HG03520 (cell line): ENCODE results near the gene SET.

Experiments used
- ATAC-seq: cut with Tn5 transposase; IDR thresholded peaks from one replicate; pipeline ENCODE4 v1.9.1; 2021; ENCODE audit warnings: mild to moderate bottlenecking, moderate library complexity; ENCODE audit not compliant: unreplicated experiment

The SET gene

DNA sequence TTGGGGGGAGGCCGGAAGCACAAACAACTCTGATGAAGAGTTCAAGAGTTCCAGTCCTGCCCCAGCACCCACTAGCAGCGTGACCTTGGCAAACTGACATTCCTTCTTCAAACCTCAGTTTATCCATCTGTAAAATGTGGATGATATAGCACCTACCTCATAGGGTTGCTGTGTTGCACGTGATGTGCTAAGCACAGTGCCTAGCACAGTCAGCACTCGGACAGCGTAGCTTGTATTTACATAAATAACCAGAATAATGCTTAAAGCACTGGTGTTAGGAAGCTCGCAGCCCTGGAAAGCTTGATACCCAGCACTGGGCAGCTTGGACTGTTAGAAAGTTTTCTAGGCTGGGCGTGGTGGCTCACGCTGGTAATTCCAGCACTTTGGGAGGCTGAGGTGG, 18.4 kb downstream of the SET start:
- ATAC-seq, result no peak

DNA sequence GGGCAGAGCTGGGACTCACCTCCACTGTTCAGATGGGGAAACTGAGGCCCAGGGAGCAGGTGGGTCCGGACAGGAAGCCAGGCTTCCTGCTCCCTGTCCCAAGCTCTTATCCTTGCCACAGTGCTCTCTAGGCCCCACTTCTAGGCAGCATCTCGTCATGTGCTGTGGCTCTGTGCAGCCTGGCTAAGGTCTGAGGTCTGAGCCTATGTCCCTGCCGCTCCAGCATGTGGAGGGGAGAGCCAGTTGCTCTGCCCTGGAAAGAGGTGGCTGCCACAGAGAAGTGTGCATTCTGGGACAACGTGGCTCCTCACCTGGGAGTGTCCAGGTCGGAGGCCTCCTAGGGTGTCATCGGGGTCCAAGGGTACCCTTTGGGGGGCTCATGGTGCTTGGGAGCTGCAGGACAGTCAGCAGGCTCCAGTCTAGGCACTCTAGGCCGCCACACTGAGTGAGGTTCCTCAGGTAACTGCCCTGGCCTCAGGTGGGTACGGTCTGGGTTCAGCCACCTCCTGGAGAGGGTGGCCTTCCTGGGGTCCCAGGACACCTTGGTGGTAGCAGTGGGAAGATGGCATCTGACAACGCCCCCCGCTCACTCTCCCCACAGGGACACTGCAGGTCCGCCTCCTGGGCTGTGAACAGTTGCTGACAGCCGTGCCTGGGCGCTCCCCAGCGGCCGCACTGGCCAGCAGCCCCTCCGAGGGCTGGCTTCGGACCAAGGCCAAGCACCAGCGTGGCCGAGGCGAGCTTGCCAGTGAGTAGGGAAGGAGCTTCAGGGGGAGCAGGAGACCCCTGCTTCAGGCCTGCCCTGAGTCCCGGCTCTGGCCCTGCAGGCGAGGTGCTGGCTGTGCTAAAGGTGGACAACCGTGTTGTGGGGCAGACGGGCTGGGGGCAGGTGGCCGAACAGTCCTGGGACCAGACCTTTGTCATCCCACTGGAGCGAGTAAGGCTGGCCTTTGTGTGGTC, 23.7 kb downstream of the SET start:
- no peak for ATAC-seq

DNA sequence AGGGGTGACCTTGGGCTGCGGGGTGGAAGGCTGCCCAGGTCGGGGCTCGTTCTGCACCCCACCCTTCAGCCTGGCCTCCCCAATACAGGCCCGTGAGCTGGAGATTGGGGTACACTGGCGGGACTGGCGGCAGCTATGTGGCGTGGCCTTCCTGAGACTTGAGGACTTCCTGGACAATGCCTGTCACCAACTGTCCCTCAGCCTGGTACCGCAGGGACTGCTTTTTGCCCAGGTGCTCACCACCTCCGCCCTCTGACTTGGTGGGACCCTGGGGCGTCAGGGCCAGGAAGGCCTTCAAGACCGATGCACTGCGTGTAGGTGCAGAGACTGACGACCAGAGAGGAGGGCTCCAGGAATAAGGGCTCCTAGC, 24.4 kb downstream of the SET start:
- no peak for ATAC-seq

DNA sequence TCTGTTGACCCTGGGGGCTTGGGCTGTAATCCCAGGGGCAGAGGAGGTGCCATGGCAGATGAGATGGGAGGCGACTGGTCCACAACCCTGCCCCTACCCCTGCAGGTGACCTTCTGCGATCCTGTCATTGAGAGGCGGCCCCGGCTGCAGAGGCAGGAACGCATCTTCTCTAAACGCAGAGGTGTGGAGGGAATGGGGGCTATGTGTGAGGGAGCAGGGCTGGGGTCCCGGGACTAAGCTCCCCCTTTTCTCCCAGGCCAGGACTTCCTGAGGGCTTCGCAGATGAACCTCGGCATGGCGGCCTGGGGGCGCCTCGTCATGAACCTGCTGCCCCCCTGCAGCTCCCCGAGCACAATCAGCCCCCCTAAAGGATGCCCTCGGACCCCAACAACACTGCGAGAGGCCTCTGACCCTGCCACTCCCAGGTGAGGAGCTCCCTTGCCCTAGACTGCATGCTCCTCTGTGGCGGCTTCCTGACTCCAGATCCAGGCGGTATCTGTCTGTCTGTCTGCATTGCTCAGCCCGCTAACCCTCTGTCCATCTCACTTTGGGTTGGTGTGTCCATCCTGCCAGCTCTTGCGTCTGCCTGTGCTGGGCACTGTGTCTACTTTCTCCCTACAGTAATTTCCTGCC, 25.0 kb downstream of the SET start:
- no peak for ATAC-seq

DNA sequence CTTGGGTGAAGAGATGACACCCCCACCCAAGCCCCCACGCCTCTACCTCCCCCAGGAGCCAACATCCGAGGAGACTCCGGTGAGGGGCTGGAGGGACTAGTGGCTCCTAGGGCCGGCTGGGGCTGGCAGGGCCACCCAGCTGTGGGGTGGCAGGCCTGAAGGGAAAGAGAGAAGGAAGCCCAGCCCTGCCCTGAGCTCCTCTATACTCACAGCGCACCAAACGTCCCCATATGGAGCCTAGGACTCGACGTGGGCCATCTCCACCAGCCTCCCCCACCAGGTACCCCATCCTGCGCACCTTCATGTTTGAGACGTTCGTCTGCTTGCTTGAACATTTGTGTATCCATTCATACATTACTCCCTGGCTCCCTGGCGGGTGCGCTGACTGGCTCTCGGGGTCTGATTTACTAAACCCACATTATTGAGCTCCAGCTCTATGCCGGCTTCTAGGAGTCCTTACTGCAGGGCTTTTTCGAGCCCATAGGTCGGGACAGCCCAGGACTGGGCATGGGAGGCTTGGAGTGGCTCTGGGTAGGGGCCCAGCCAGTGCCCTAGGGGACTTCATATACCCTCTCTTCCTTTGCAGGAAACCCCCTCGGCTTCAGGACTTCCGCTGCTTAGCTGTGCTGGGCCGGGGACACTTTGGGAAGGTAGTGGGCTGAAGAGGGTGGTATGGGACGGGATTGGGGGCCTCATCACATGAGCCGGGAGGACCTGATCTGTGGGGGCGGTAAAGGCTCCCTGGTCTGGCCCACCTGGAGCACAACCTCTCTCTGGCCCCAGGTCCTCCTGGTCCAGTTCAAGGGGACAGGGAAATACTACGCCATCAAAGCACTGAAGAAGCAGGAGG, 25.8 kb downstream of the SET start:
- no peak for ATAC-seq

DNA sequence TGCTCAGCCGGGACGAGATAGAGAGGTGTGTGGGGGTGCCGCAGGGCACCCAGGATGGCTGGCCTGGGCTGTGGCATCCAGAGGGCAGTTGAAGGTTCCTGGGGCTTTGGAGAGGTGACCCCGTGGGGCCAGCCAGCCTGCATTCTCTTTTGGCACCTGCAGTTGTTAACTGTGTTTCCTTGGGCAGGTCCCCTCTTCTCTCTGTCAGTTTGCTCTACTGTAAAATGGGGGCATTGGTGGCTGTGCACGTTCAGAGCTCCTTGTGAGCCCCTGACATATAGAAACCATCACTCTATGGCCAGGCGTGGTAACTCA, 26.4 kb downstream of the SET start:
- no peak for ATAC-seq

DNA sequence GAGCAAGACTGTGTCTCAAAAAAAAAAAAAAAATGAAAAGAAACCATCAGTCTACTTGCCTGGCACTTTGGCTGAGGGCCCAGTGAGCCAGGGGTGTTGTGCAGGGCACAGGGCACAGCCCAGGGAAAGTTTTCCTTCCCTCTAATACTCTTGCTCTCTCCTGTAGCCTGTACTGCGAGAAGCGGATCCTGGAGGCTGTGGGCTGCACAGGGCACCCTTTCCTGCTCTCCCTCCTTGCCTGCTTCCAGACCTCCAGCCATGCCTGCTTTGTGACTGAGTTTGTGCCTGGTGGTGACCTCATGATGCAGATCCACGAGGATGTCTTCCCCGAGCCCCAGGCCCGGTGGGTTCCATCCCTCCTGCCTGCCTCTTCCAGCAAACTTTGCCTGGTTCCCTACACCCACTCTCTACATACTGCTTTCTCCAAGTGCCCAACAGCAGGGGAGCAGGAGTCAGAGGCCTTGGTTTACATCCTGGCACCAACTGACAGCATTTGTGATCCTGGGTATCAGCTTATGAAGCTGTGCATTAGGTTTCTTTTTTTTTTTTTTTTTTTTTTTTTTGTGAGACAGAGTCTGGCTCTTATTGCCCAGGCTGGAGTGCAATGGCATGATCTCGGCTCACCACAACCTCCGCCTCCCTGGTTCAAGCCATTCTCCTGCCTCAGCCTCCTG, 27.7 kb downstream of the SET start:
- ATAC-seq, result no peak

DNA sequence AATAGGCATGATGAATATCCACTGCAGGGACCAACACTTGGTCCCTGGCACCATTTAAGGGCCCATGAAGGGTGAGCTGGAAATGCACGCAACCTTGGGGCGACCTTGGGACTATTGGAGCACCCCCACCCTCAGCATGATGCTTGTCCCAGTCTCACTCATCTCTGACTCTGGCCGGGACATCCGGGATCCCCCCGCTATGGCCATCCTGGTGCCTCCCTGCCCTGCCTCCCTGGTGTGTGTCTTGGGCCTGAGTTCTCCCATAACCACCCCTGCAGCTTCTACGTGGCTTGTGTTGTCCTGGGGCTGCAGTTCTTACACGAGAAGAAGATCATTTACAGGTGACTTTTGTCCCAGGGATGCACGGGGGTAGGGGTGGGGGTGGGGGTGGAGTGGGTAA, 29.0 kb downstream of the SET start:
- ATAC-seq, result no peak

DNA sequence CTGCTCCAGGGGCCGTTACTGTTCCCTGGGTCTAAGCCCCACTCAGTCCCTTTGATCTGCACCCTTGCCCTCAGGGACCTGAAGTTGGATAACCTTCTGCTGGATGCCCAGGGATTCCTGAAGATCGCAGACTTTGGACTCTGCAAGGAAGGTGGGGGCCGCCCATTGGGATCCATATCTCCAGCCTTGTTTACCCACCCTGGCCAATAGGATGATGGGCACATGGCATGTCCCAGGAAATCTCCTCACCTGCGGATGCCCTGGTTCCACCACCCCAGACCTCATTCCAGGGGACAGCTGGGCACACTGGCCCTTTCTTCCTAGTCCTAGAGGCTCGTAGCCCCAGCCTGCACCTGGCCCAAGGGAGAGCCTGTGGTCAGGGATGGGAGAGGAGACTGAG, 29.5 kb downstream of the SET start:
- no peak for ATAC-seq

DNA sequence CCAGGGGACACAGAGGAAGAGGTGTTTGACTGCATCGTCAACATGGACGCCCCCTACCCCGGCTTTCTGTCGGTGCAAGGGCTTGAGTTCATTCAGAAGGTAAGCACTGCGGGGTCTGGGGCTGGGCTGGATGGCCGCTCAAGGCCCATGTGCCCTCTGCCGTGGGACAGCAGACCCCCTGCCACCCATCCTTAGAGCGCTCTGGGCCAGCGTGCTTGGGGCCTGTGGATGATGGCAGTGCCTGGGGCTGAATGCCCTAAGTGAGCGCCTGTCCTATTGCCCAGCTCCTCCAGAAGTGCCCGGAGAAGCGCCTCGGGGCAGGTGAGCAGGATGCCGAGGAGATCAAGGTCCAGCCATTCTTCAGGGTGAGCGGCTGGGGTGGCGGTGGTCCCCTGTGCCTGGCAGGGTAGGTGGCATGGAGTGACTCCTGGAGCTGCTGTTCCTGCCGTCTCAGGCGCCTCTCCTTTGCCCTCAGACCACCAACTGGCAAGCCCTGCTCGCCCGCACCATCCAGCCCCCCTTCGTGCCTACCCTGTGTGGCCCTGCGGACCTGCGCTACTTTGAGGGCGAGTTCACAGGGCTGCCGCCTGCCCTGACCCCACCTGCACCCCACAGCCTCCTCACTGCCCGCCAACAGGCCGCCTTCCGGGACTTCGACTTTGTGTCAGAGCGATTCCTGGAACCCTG, 31.0 kb downstream of the SET start:
- no peak for ATAC-seq

DNA sequence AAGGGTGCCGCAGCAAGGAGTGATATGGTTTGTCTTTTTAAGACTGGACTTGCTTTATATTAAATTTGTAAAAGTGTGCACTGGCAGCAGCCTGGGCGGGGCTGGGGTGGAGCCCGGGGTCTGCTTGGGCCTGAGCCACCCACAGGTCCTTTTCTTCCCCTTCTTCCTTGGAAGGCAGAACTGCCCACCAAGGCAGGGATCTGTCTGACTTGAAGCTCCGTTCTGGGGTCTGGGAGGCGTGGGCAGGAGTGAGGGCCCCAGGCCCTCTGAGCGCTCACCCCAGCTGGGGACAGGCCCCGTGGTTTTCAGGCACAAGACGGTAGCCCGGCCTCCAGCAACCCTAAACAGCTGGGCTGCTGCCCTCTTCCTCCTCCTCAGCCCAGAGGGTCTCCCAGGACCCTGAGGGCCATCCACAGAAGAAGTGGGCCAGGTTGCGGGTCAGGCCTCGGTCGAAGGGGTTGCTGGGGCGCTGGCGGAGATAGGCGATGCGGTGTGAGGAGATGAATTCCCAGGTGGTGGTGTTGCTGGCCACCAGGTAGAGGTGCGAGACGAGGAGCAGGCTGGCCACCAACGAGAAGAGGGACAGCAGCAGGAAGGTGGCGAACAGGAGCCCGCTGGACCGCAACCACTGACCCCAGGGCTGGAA, 31.9 kb downstream of the SET start:
- no peak for ATAC-seq

DNA sequence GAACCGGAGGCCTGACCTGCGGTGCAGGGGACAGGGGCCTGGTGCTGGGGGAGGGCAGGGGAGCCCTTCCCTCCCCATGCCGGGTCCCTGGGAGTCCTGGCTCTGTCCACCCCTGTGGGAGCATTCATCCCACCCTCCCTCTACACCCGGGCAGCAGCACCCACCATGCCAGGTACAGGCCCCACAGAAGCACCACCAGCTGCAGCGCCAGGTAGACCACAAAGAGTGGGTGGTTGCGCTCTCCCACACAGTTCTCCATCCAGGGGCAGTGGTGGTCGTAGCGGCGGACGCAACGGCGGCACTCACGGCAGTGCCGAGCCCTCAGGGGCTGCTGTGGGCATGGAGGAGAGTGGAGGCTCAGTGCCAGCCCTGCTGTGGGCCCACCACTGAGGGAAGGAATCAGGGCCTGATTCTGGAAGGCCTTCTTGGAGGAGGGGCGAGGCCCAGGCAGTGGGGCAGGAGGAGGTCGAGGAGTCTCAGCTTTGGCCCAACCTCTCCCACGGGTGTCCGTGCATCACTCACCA, 32.5 kb downstream of the SET start:
- ATAC-seq, result no peak

DNA sequence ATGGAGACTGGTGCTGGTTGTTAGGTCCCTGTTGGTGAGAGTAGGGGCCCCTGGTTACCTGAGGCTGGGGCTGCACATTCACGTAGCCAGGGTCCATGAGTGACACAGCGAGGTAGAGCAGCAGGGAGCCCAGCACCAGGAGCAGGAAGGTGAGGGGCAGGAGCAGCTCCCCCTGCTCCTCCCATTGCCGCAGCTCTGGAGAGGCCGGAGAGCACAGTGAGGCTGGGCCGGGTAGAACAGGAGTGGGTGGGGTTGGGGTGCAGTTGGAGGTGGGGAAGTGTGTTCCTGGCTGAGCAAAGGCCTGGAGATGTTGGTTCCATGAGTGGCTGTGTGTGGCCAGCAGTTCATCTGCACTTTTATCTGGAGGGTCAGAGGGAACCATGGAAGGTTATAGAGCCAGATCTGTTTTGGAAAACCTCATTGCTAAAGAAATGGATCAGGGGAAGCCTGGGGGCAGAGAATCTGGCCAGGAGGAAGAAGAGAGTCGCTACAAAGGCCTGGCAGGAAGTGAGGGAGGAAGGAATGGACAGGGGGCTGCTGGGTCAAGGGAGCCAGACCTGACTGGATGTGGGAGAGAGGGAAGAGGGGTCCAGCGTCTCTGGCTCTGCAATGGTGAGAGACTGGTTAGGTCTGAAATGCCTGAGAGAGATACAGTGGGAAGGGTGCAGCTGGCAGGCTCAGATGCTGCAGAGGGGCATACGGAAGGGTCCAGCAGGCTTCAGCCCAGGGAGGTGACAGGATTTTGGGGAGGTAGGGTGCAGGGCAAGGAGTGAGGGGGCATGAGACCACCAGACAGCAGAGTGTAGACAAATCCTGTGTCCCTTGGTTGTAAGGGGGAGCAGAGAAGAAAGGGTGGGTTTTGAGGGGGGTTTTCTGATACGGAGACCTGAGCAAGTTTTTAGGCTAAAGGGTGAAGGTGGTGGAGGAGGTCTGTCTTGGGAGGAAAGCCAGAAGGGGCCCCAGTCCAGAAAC, 33.6 kb downstream of the SET start:
- no peak for ATAC-seq

DNA sequence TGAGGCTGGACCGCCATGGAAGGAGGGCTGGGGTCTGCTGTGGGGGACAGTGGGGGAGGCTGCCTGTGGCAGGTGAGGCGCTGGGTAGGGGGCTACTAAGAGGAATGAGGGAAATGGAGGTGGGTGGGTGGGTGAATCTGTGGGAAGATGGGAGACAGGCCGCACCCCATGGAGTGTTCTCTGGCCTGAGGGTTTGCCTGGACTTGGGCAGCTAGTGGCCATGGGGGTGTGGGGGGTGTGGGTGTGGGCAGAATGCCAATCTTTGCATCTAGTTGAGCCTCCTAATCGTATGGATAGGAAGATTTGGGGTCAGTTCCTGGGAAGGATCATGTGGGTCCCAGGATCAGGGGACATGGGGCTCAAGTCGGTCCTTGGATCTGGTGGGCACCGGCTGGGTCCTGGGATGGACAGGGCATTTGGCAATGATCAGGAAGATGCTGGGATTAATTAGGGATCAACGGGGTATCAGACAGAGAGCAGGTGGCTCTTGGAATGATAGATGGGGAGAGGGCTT, 34.4 kb downstream of the SET start:
- ATAC-seq, result no peak

DNA sequence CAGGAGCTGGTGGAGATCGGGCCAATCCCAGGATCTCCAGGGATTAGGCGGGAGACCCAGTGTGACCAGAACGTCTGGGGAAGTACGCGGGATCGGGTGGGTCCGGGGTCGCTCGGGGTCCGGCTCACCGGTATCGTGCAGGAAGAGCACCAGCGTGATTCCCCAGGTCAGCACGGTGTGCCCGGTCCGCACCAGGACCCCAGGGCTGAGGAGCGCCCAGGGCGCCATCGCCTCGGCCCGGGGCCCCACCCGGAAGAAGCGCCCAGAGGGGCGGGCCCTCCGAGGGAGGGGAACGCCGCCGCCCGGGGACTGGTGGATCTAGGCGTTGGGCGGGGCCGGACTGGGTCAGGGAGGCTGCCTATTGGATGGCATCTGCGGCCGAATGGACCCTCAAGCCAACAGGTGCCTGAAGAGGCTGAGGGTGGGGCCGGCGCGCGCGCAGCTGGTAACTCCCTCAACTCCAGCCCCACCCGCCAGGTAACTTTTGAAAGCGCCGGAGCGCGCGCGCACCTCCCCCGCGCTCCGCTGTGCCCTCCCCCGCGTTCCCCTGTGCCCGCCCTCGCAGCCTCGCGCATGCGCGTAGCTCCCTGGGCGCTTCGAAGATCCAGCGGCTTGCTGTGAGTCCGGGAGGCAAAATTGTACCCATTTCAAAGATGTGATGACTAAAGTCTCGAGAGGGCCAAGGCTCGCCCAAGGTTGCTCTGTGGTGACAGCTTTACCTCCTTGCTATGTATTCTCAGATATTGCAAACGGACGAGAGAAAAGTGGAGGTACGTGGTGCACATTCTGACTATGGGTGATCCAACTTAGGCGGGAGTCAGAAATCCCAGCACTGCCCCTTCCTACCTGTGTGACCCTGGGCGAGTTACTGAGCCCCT, 35.1 kb downstream of the SET start, which contains the start of gene ZDHHC12:
ZDHHC12 (minus strand) TSS at position 262 of the 878 bp plus-strand sequence; CDS start at position 228, 34 bp downstream.
- ATAC-seq, result peak; percentile 94

DNA sequence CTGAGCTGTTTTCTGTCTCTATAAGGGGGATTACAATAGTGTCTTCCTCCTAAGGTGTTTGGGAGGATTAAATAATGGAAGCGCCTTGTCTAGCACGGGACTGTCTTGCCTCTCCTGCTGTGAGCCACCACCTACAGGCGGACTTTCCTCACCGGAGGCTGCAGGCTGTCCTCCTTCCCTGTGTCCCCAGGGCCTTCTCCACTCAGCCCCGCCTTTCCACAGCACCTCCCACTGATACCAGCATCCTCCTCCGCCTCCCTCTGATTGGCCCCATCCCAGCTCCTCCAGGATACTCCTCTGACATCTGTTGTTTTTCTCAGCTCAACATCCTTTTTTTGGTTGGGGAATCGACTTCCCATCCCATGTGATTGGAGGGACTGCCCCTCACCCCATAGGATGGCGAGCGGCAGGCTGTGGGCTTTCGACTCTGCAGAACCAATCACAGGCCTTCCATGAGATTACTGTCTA, 35.8 kb downstream of the SET start:
- no peak for ATAC-seq

DNA sequence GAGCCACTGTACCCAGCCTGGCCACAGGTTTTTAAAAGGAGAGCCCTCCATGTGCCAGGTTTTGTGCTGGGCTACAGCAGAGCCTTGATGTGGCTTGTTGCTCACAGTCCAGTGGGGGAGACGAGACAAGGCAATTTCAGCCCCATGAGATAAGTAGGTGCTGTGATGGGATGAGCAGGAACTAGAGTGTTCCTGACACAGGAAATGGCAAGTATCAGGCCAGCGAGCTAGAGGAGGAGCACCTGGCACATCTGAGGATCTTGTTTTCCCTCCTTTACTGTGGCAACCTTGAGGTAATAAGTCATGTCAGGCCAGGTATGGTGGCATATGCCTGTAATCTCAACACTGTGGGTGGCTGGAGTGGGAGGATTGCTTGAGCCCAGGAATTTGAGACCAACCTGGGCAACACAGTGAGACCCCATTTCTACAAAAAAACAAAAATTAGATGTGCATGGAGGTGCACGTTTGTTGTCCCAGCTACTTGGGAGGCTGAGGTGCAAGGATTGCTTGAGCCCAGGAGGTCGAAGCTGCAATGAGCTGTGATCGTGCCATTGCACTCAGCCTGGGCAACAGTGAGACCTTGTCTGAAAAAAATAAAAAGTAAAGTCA, 38.7 kb downstream of the SET start:
- ATAC-seq, result no peak
